Activated CD4-positive, CD25-positive, alpha-beta regulatory T cell treated with anti-CD3 and anti-CD28 coated beads, Interleukin-2, amount 50 U/mL, for 72 hours (primary cell): Measurements from ENCODE around the gene S100A5.
"Not testable (repeated sequence)": the region's sequence is repeated elsewhere in the genome, so short reads cannot be mapped to it uniquely, and the experiment has no call there.

Experiments
- DNase-seq: peaks from one replicate; pipeline ENCODE4 v3.0.0; 2021

The S100A5 gene, protein sequence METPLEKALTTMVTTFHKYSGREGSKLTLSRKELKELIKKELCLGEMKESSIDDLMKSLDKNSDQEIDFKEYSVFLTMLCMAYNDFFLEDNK

GRCh38 chr1:153540394-153541361, at the start of gene S100A5:
TSS of gene S100A5 (minus strand) at chr1:153540934. CDS start at chr1:153540191, 743 bp downstream.
- DNase-seq: no peak

- no peak for DNase-seq
Measured at GRCh38 chr1:153588482-153588881, 47.7 kb upstream of the S100A5 start.

DNA sequence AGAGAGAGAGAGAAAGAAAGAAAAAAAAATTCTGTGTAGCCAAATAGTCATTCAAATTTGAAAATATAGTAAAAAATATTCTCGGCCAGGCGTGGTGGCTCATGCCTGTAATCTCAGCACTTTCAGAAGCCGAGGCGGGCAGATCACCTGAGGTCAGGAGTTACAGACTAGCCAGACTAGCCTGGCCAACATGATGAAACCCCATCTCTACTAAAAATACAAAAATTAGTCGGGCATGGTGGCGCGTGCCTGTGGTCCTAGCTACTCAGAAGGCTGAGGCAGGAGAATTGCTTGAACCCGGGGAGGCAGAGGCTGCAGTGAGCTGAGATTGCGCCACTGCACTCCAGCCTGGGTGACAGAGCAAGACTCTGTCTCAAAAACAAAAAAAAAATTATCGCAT, 47.3 kb upstream of the S100A5 start:
- not testable (repeated sequence) for DNase-seq

DNA sequence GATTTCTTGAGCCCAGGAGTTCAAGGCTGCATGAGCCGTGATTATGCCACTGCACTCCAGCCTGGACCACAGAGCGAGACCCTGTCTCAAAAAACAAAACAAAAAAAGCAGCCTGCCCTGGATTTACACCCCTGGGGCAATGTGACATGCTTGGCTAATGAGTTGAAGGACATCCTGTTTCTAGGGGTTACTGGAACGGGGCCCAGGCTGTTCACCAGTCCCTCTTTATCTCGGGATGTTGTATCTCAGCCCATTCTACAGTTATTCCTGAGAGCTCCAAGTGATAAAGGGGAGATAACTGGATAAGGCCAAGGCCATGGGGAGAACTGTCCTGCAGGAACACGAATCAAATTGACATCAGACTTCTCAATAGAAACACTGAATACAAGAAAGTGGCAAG, 46.6 kb upstream of the S100A5 start:
- DNase-seq: no peak

DNA sequence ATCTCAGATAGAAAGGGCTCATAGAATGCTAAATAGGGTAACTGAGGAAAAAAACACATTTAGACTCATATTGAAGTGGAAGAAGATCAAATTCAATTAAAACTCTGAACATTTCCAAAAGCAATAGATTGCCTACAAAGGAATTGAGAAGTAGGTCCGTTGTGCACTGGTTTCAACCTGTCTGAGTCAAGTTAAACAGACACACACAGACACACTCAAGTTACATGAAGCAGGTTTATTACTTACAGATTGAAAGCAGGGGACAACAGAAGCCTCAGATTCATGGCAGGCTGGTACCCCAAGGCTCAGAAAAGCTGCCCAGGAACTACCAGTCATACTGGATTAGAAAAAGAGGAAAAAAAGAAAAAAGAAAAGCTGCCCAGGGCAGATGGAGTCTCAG, 45.6 kb upstream of the S100A5 start:
- DNase-seq: no peak

DNA sequence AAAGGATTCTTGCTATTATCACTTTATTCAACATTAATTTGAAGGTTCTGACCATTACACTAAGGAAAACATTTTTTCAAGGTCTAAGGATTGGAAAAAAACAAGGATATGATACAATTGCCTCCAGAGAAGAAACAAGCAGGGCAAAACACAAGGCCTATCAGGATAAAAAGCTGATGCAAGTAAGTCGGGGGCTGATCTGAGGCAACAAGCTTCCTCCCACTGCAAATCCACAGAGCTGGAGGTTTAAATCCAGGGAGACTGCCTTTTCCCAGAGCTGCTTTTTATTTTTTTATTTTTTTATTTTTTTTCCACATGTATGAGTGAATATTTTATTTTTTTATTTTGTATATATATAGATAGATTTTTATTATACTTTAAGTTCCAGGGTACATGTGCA, 44.3 kb upstream of the S100A5 start:
- DNase-seq: no peak

DNA sequence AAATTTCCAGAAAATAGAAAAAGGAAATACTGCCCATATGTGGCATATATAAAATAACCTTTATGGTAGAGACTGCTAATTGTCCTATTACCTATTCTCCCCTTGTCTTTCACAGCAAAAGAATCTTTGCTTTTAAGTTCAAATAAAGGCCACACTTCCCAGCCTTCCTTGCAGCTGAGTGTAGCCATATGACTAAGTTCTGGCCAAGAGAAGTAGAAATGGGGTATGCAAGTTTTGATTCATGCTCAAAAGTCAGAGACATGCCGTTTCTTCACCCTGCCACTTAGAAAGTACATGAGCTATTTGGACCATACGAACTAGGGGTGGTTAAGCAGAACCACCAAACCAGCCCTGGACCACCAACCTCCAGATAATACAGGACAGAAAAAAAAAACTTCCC, 43.2 kb upstream of the S100A5 start:
- DNase-seq: no peak

DNA sequence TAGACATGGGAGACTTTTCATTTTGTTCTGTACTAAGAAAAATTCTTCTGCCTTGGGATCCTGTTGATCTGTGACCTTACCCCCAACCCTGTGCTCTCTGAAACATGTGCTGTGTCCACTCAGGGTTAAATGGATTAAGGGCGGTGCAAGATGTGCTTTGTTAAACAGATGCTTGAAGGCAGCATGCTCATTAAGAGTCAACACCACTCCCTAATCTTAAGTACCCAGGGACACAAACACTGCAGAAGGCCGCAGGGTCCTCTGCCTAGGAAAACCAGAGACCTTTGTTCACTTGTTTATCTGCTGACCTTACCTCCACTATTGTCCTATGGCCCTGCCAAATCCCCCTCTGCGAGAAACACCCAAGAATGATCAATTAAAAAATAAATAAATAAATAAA, 42.8 kb upstream of the S100A5 start:
- not testable (repeated sequence) for DNase-seq

- not testable (repeated sequence) for DNase-seq
Measured at GRCh38 chr1:153582836-153583235, 42.1 kb upstream of the S100A5 start.

DNA sequence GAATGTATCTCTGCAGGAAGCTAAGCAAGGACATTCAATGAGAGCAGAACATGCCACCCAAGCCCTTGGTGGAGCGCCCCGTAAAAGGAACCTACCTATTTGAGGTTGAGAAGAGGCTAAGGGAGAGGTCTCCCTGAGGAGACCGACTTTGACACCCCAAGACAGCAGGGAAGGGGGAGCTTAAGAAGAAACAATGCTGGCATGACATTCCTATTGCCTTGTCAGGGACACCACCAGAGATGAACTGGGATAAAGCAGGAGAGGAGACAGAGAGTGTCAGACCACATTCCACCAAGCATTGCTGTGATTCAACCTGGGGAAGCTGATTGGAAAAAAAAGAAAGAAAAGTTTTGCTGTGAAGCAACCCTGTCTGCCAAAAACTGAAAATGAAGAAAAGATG, 38.2 kb upstream of the S100A5 start:
- DNase-seq: no peak

GRCh38 chr1:153578490-153578889, 37.8 kb upstream of the S100A5 start:
- no peak for DNase-seq

GRCh38 chr1:153577624-153578051, 36.9 kb upstream of the S100A5 start:
- DNase-seq: no peak

DNA sequence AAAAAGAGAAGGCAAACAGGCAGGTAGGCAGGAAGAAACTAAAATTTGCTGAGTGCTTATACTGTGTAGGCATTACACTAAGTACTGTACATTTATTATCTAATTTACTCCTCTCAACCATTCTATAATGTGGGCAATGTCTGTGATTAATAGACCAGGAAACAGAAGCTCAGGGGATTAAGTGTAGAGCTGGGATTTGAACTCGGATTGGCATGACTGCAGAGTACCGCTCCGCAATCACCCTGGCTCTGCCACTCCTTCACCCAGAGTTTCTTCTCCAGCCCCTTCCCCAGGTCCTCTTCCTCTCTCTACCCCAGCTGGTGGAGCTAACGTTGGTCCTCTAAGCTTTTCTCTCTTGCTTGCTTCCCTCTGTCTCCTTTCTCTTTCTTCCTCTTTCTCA, 36.4 kb upstream of the S100A5 start:
- DNase-seq: no peak

GRCh38 chr1:153575497-153575896, 34.8 kb upstream of the S100A5 start:
- not testable (repeated sequence) for DNase-seq

- not testable (repeated sequence) for DNase-seq
Measured at GRCh38 chr1:153575081-153575491, 34.4 kb upstream of the S100A5 start.

- DNase-seq: no peak
Measured at GRCh38 chr1:153573351-153573750, 32.6 kb upstream of the S100A5 start.

DNA sequence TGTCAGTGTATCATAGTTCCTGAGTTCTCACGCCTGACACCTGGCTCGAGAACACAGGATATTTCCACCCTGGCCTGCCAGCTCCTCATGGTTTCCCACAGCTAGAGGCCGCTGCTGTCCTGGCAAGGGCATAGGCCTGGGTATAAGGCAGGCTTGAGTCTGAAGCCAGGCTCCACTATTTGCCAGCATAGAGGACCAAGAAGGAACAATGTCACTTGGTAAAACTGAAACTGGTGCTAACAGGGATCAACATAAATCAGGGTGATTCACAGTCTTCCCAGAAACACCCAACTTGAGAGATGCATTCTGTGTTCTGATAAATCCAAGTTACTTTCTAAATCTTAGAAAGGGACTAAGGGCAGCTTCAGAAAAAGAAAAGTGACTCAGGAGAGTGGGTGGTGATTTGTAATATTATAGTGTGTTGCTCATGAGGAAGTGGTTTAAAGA, 31.9 kb upstream of the S100A5 start:
- no peak for DNase-seq

- no peak for DNase-seq
Measured at GRCh38 chr1:153571706-153572105, 31.0 kb upstream of the S100A5 start.

DNA sequence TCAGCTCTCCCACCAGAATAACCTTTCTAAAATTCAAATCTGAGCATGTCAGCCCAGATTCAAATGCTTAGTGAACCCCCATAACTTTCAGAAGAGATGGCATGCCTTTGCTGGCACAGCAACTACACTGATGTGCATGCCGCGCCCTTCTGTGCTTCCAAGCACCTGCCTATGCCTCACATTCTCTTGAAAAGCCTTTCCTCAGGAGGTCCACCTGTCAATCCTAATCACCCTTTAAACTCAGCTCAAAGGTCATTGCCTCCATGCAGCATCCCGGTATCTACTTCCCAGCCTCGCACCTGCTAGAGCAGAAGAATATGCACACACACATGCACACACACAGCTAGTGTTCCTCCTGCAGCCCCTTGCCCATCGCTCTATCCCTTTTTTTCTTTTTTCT, 30.1 kb upstream of the S100A5 start:
- no peak for DNase-seq

- DNase-seq: no peak
Measured at GRCh38 chr1:153569465-153569864, 28.7 kb upstream of the S100A5 start.

DNA sequence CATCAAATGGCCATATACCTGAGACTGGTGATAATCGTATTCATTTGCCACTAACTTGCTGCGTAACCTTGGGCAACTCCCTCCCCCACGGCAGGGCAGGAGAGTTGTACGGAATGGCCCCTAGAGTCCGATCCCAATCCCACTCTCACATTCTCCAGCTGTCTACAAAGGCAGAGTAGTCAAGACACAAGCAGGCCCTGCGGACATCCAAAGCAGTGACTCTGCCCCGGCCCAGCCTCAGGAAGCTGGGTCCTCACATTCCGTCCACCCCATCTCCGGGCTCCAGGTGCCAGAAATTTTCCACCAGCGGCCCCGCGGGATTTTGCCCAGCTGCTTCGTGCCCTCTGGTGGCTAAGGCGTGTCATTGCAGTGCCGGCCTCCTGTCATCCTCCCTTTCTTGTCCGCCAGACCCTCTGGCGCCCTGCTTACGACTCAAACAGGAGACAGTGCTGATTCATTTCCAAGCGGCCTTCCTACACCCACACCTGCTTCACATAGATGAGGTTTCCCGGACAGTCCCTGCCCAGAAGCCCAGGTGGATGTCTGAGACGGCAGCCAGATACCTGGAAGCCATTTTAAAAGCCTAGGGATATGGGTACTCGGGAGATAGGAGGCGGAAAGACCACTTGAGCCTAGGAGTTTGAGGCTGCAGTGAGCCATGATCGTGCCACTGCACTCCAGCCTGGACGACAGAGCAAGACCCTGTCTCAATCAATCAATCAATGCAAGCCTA, 27.8 kb upstream of the S100A5 start:
- DNase-seq: peak; percentile 84

DNA sequence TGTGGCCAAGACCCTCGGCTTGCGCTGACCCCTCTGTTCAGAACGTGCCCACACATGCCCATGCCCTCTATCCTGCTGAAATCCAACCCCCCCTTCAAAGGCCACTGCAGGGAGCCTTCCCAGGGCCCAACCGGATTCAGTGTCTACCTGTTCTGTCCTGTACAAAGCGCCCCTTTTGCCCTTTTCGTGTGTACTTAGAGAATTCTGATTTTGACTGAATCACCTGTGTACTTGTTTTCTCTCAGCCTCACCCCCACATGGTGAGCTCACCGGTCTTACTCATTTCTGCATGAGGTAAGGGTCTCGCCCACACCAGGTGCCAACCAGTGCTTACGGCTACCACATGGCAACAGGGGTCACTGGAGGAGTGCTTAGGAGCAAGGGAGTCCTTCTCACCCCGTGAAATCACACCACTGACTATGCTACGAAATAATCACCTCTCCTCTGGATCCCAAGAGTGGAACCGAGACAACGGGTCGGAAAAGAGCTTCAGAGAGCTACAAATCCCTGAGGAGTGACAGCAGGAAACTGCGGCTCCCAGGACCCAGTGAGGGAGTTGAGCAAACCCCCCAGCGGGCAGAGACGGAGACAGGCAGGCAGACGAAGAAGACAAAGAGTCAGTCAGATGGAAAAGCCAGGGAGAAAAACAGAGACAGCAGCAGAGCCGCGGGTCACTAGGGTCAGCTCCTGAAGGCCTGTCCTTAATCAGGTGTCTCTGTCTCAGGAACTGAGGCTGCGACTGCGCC, 27.1 kb upstream of the S100A5 start:
- DNase-seq: peak; percentile 52
